Fibroblast of lung (primary cell): ENCODE results near the gene NUP85. TPM values are rescaled to one million over a fixed set of nuclear protein-coding genes. Genes with fewer than 3 reads are reported as not detected.

Experiments used
- DNase-seq, 2 donors: peaks; one replicate each; pipeline versions ENCODE4 v3.0.0 to v3.0.0-alpha.2; 2010; ENCODE audit warnings: low read depth in 2 of 2
- H2AFZ ChIP-seq: 2 replicates; pipeline ENCODE4 v1.5.1; 2012; ENCODE audit warnings: low read length, control low read depth, inconsistent platforms
- H3K27ac ChIP-seq: 2 replicates; pipeline ENCODE4 v1.5.1; 2011; ENCODE audit warnings: low read length, control low read depth; ENCODE audit not compliant: insufficient read depth
- H3K27me3 ChIP-seq: 2 replicates; pipeline ENCODE4 v1.5.1; 2011; ENCODE audit warnings: mild to moderate bottlenecking, low read length; ENCODE audit not compliant: control insufficient read depth, insufficient read depth
- H3K36me3 ChIP-seq: 2 replicates; pipeline ENCODE4 v1.5.1; 2011; ENCODE audit warnings: low read length; ENCODE audit not compliant: control insufficient read depth, insufficient read depth
- H3K4me1 ChIP-seq: 2 replicates; pipeline ENCODE4 v1.5.1; 2011; ENCODE audit warnings: low read length; ENCODE audit not compliant: control insufficient read depth, insufficient read depth; ENCODE audit errors: extremely low read depth
- H3K4me2 ChIP-seq: 2 replicates; pipeline ENCODE4 v1.5.1; 2011; ENCODE audit warnings: low read length, control low read depth; ENCODE audit not compliant: insufficient read depth; ENCODE audit errors: extremely low read depth
- H3K4me3 ChIP-seq, 4 experiments: fragments of 200-600 bp in 1 of 4; sonication (generic) in 1 of 4; replicated peaks in 1 of 4; 2 replicates each; pipeline ENCODE4 v1.5.1; 2011 to 2016; ENCODE audit warnings: low read length in 4 of 4, low read depth in 3 of 4, mild to moderate bottlenecking in 3 of 4, control low read depth in 2 of 4, inconsistent platforms in 1 of 4, mixed read lengths in 1 of 4; ENCODE audit not compliant: insufficient read depth in 1 of 4; ENCODE audit errors: control extremely low read depth in 1 of 4
- H3K79me2 ChIP-seq: 2 replicates; pipeline ENCODE4 v1.5.1; 2012; ENCODE audit warnings: mild to moderate bottlenecking, low read length, inconsistent platforms; ENCODE audit not compliant: control insufficient read depth, insufficient read depth
- H3K9ac ChIP-seq: 2 replicates; pipeline ENCODE4 v1.5.1; 2011; ENCODE audit warnings: mild to moderate bottlenecking, low read length, control low read depth; ENCODE audit not compliant: insufficient read depth
- H3K9me3 ChIP-seq: 2 replicates; pipeline ENCODE4 v1.5.1; 2012; ENCODE audit warnings: low read depth, low read length; ENCODE audit not compliant: control insufficient read depth, insufficient read depth
- H4K20me1 ChIP-seq: 2 replicates; pipeline ENCODE4 v1.5.1; 2011; ENCODE audit warnings: low read length; ENCODE audit not compliant: control insufficient read depth, insufficient read depth; ENCODE audit errors: extremely low read depth
- CTCF ChIP-seq, 2 donors: IDR thresholded peaks in 1 of 2; conservative IDR thresholded peaks in 1 of 2; 1 replicate in 1 of 2; 2 replicates in 1 of 2; pipeline ENCODE4 v1.5.1; 2011 to 2012; ENCODE audit warnings: low read length in 2 of 2, control low read depth in 1 of 2, inconsistent platforms in 1 of 2, low read depth in 1 of 2, mild to moderate bottlenecking in 1 of 2
- EZH2 ChIP-seq: IDR thresholded peaks from 2 replicates; pipeline ENCODE4 v1.5.1; 2012; ENCODE audit warnings: low read length, control low read depth, mild to moderate bottlenecking; ENCODE audit errors: missing control alignments
- polyA plus RNA-seq, 2 donors: library from polyadenylated mRNA; depleted of rRNA in 1 of 2; stranded (reverse) in 1 of 2; unstranded in 1 of 2; fragments of >200 nt; gene quantifications; 2 replicates each; pipeline ENCODE4 v1.2.1, GENCODE V29; 2011 to 2012; ENCODE audit warnings: missing spikeins in 1 of 2
- total RNA-seq: library from RNA; depleted of rRNA; stranded (reverse); fragments of >200 nt; gene quantifications from 2 replicates; pipeline ENCODE4 v1.2.1, GENCODE V29; 2014

NUP85 gene
- total and polyA plus RNA-seq, 2 donors (not counting 1 experiment from before 2014, with no cell fraction given): 18.5 to 29.6 TPM

- Histone ChIP-seq H3K9me3 (no peaks in the 10 kb centered on the region), H3K27me3 (no peaks in the 10 kb centered on the region), H3K4me2 (no peak overlapping the region), H3K79me2 (peaks cover 67% of the 10 kb centered on the region), H3K27ac (no peak overlapping the region), H3K9ac (no peak overlapping the region), H3K4me3 (no peak overlapping the region), H2AFZ (no peak overlapping the region), H4K20me1 (peaks cover 2% of the 10 kb centered on the region), H3K36me3 (peaks cover 11% of the 10 kb centered on the region), H3K4me1 (no peaks in the 10 kb centered on the region)
- DNase-seq: no peak
- TF ChIP-seq EZH2 (no peak), CTCF (conservative IDR thresholded peaks at IDR 0.05 in 1 of 2, IDR thresholded peaks at IDR 0.05 in 1 of 2; ENCODE audit: low read depth in 1 of 2, low read length in 2 of 2) (no peak)
Observed at GRCh38 chr17:75176625-75177024, 28.9 kb upstream of the NUP85 start.

GRCh38 chr17:75178453-75178852 lies 27.0 kb upstream of the NUP85 start:
- H3K9me3 ChIP-seq: no peaks in the 10 kb centered on the region
- no peak overlapping the region for H3K27ac ChIP-seq
- H2AFZ ChIP-seq: no peak overlapping the region
- peaks cover 9% of the 10 kb centered on the region for H3K36me3 ChIP-seq
- H3K4me2 ChIP-seq: no peak overlapping the region
- H3K79me2 ChIP-seq: peaks cover 69% of the 10 kb centered on the region
- no peak overlapping the region for H3K4me3 ChIP-seq
- DNase-seq: no peak
- no peaks in the 10 kb centered on the region for H3K4me1 ChIP-seq
- no peak for TF ChIP-seq CTCF (conservative IDR thresholded peaks at IDR 0.05 in 1 of 2, IDR thresholded peaks at IDR 0.05 in 1 of 2; ENCODE audit: low read depth in 1 of 2, low read length in 2 of 2)
- H3K27me3 ChIP-seq: no peaks in the 10 kb centered on the region
- H4K20me1 ChIP-seq: peaks cover 4% of the 10 kb centered on the region
- H3K9ac ChIP-seq: no peak overlapping the region

GRCh38 chr17:75181110-75181509 lies 24.4 kb upstream of the NUP85 start:
- no peak overlapping the region for H3K27ac ChIP-seq

More at GRCh38 chr17:75181110-75181509, 24.4 kb upstream of the NUP85 start:
- Histone ChIP-seq H3K4me3 (peak overlapping the region; percentile 76 to 99 (median 94)), H3K36me3 (peaks cover 6% of the 10 kb centered on the region), H4K20me1 (peaks cover 4% of the 10 kb centered on the region), H3K9ac (peak overlapping the region; percentile 30), H3K4me1 (no peaks in the 10 kb centered on the region), H3K27me3 (no peaks in the 10 kb centered on the region), H2AFZ (no peak overlapping the region), H3K79me2 (peaks cover 60% of the 10 kb centered on the region), H3K4me2 (peak overlapping the region; percentile 100), H3K9me3 (no peaks in the 10 kb centered on the region)
- TF ChIP-seq EZH2 (no peak), CTCF (conservative IDR thresholded peaks at IDR 0.05 in 1 of 2, IDR thresholded peaks at IDR 0.05 in 1 of 2; ENCODE audit: low read depth in 1 of 2, low read length in 2 of 2) (no peak)
- no peak for DNase-seq
